ENCODE data around the gene SCYGR7.
"Not testable (repeated sequence)": the region's sequence is repeated elsewhere in the genome, so short reads cannot be mapped to it uniquely, and the experiment has no call there.

The SCYGR7 gene, protein sequence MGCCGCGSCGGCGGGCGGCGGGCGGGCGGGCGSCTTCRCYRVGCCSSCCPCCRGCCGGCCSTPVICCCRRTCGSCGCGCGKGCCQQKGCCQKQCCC

DNA sequence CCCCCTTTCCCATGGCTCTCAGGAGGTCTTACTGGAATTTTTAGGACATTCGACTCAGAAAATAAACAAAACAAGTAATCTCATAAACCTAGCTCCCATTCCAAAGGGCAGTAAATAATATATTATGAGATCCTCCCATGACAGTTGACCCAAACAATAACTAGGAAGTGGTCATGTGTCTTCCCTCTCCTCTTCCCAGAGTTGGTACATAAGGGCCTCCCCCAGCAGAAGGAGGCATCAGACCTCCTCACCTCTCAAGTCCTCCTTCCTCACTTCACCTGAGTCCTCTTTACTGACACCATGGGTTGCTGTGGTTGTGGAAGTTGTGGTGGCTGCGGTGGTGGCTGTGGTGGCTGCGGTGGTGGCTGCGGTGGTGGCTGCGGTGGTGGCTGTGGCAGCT is at the start of gene SCYGR7:
Gene SCYGR7 (plus strand): TSS at position 301 of the 400 bp plus-strand sequence. CDS start 0 bp downstream, at position 301.
- no peak for DNase-seq

DNA sequence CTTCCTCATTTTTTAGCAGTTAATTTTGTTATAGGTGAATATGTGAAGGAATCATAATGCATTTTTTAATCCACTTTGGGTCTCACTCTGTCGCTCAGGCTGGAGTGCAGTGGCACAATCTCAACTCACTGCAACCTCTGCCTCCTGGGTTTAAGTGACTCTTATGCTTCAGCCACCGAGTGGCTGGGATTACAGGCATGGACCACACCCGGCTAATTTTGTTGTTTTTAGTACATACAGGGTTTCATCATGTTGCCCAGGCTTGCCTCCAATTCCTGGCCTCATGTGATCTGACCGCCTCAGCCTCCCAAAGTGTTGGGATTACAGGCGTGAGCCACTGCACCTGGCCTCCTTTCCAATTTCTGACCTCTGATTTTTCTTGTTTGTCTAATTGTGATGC is 43.9 kb upstream of the SCYGR7 start:
- DNase-seq: no peak

GRCh38 chr2:227687189-227687588 is 40.9 kb upstream of the SCYGR7 start:
- no peak for DNase-seq

DNA sequence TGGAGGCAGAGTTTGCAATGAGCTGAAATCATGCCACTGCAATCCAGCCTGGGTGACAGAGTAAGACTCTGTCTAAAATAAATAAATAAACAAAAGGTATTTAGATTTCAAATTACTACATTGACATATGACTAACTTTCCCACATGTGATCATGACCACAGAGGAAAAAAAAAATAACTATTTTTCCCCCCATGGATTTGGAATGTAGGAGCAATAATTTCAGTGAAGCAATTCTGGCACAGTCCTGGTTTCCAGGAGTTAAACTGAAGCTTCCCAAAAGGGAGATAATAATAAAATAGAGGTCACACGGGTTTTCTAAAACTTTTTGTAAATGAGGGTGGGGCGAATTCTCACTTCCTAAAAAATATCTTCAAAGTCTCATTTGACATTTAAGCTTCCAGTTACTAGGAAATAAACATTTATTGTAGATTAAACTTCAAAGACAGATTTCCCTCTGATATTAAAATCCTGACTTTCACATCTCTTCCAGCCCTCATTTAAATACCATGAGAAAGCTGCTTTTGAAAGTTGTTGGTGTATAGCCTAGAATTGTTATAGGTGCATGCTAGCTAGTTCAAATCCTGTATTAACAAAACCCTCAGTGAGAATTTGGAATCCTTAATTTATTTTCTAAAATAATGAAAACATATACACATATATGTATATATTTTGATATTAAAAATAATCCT is 31.0 kb upstream of the SCYGR7 start:
- no peak for DNase-seq

DNA sequence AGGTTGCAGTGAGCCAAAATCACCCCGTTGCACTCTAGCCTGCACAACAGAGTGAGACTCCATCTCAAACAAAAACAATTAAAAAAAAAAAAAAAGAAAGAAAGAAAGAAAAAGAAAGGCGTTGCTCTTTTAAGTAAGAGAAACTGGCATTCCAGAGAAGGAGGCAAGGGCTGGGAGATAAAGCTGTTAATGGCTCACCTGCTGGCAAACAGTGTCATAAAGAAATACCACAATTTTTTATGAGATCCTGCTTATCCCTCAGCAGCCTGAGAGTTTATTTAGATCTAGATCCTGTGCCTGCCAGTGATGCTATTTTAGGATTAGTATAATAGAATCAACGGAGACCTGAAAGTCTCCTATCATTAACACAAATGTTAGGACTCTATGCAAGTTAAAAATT is 26.6 kb upstream of the SCYGR7 start:
- no peak for DNase-seq

- DNase-seq: no peak
These were observed 24.8 kb upstream of the SCYGR7 start for GRCh38 chr2:227703280-227703732.

- DNase-seq: no peak
These were observed 24.2 kb upstream of the SCYGR7 start for GRCh38 chr2:227703961-227704360.

- no peak for DNase-seq
These were observed 21.3 kb upstream of the SCYGR7 start for GRCh38 chr2:227706859-227707258.

GRCh38 chr2:227707390-227707789 is 20.7 kb upstream of the SCYGR7 start:
- no peak for DNase-seq

GRCh38 chr2:227710986-227711385 is 17.1 kb upstream of the SCYGR7 start:
- no peak for DNase-seq

- no peak for DNase-seq
These were observed 14.8 kb upstream of the SCYGR7 start for GRCh38 chr2:227713291-227713690.

- no peak for DNase-seq
These were observed 11.6 kb upstream of the SCYGR7 start for GRCh38 chr2:227716501-227716900.

- no peak for DNase-seq
These were observed 10.2 kb upstream of the SCYGR7 start, which contains the start of gene SLC19A3 for GRCh38 chr2:227717687-227718567. SLC19A3 (minus strand) TSS chr2:227718028; CDS start chr2:227702318, 15,710 bp downstream.

DNA sequence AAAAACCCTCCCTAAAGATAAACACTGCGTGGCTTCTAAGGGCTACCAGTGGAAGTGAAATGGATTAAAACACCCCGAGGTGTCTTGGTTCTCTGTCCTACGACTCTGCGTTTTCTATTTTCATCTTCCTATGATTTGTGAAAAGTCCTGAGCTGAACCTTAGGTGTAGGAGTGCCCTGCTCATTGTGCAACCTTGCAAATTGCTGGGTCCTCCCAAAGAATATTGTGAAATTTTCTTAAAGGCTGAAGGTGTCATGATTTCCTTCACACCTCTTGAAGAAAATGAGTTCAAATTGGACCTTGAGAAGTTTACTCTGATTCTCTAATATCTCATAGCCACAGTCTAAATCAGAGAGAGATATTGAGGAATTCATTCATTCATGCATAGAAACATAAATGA is 8.5 kb upstream of the SCYGR7 start:
- DNase-seq: no peak

DNA sequence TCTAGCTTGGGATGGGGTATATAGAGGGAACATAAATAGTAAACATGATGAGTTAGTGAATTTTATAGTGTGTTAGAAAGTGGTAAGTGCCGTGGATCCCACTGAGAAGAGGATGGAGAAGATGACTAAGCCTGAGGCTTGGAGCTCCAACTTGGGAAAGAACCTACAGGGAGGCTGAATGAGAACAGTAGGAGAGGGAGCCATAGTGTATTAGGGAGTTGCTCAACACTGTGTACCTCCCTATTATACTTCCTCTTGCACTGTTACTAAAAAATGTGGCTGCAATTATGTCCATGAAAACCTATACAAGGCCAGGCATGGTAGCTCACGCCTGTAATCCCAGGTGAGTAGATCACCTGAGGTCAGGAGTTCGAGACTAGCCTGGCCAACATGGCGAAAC is 7.5 kb upstream of the SCYGR7 start:
- DNase-seq: no peak

- not testable (repeated sequence) for DNase-seq
These were observed 5.3 kb upstream of the SCYGR7 start for GRCh38 chr2:227722821-227723220.

DNA sequence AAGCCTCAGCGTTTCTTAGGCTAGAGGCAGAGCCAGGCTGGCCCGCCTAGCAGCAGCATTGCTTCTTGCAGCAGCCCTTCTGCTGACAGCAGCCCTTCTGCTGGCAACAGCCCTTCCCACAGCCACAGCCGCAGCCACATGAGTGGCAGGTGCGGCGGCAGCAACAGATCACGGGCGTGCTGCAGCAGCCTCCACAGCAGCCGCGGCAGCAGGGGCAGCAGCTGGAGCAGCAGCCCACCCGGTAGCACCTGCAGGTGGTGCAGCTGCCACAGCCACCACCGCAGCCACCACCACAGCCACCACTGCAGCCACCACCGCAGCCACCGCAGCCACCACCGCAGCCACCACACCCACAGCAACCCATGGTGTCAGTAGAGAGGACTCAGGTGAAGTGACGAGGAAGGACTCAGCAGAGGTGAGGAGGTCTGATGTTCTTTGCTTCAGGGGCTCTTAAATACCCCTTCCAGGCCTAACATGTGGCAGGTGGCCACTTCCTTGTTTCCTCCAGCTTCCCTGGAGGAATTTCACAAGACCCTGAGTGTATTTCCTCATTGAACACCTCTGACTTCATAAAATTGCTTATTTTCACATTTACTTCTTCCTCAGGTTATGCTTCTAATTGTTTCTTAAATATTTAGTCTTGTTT is 3.6 kb upstream of the SCYGR7 start, which contains the start of gene SCYGR6:
Gene SCYGR6 (minus strand): TSS at position 364 of the 646 bp plus-strand sequence. CDS start 0 bp downstream, at position 364.
- no peak for DNase-seq

DNA sequence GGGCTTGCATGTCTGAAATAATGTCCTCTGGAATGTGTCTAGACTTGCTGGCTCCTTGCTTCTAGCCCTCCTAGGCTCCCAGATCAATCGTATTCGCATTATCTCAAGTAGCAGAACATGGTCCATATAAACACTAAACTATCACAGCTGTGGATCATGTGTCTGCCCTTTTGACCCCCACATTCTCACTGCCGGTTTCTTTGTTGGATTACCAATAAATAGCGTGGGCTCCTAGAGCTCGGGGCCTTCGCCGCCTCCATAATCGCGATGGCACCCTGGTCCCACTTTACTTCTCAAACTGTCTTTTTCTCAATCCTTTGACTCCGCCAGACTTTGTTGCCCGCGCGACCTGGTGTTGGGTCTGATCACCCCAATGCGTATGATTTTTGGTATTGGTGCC is 11.2 kb downstream of the SCYGR7 start:
- DNase-seq: no peak

DNA sequence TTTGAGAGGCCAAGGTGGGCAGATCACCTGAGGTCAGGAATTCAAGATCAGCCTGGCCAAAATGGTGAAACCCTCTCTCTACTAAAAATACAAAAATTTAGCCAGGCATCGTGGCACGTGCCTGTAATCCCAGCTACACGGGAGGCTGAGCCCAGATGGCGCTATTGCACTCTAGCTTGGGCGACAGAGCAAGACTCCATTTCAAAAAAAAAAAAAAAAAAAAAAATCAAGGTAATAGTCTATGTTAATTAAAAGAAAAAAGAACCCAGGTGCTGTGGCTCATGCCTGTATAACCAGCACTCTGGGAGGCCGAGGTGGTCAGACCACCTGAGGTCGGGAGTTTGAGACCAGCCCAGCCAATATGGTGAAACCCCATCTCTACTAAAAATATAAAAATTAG is 12.6 kb downstream of the SCYGR7 start:
- DNase-seq: not testable (repeated sequence)

GRCh38 chr2:227745594-227745993 is 17.5 kb downstream of the SCYGR7 start, which contains the start of gene SCYGR8:
SCYGR8 (plus strand) TSS chr2:227745894; CDS start chr2:227745894, 0 bp downstream.
- no peak for DNase-seq

- no peak for DNase-seq
These were observed 19.9 kb downstream of the SCYGR7 start for GRCh38 chr2:227748079-227748478.

DNA sequence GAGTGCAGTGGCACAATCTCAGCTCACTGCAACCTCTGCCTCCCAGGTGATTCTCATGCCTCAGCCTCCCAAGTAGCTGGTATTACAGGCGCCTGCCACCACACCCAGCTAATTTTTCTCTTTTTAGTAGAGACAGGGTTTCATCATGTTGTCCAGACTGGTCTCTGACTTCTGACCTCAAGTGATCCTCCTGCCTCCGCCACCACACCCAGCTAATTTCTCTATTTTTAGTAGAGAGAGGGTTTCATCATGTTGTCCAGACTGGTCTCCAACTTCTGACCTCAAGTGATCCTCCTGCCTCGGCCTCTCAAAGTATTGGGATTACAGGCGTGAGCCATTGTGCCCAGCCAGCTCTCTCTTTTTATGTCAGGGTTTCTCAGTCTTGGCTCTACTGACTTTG is 28.1 kb downstream of the SCYGR7 start:
- not testable (repeated sequence) for DNase-seq

All from CD4-positive, alpha-beta T cell treated with Interleukin-1 beta for 1 hour (primary cell).